HCT116 (cell line): Measurements from ENCODE around the gene DLG2. TPM values are rescaled to one million over a fixed set of nuclear protein-coding genes. Genes with fewer than 3 reads are reported as not detected.

ENCODE experiments used
- ATAC-seq: fragments of 200-7000 bp; cut with Tn5 transposase; 2 replicates; pipeline ENCODE4 v1.9.1; 2020; ENCODE audit warnings: mild to moderate bottlenecking, moderate library complexity
- BruUV-seq: library from RNA; stranded (reverse); fragments of 400-500 nt; replicated peaks from 2 replicates; lab custom pipeline; 2021; lab: Mats Ljungman, UMichigan
- CTCF ChIA-PET: fragments of 300-600 bp; sonication (Branson Sonifier 250); formaldehyde crosslinking; loops from one replicate; lab custom pipeline; 2021; ENCODE audit warnings: antibody characterized with exemption; lab: Charles Lee
- POLR2A ChIA-PET: fragments of 300-600, 350-600 bp; sonication (Branson Sonifier 250); formaldehyde crosslinking; loops from one replicate; lab custom pipeline; 2021; ENCODE audit warnings: antibody characterized with exemption; lab: Charles Lee
- RAD21 ChIA-PET, 2 experiments: fragments of 300-600 bp; sonication (Branson Sonifier 250); formaldehyde crosslinking; loops; one replicate each; lab custom pipeline; 2023; ENCODE audit warnings: low total read pairs in 2 of 2; ENCODE audit not compliant: uncharacterized antibody in 2 of 2, unreplicated experiment in 2 of 2, low non-redundant PET in 1 of 2; lab: Charles Lee
- DNase-seq: peaks from one replicate; pipeline ENCODE4 v3.0.0-alpha.2; 2010; ENCODE audit warnings: low read depth, low spot score
- H2AFZ ChIP-seq: fragments of 200-600 bp; shearing (Covaris generic), sonication (generic); 2 replicates; pipeline ENCODE4 v1.6.1; 2017; ENCODE audit warnings: low read depth, mixed run types, mixed read lengths, antibody characterized with exemption, low read length; ENCODE audit not compliant: poor library complexity, severe bottlenecking
- H3K27ac ChIP-seq: 2 replicates; pipeline ENCODE4 v1.5.1; 2012; ENCODE audit warnings: low read depth, low read length
- H3K27me3 ChIP-seq: fragments of 200-600 bp; sonication (generic); 2 replicates; pipeline ENCODE4 v1.6.1; 2016; ENCODE audit warnings: mixed run types, low read length, mixed read lengths; ENCODE audit not compliant: insufficient read depth
- H3K36me3 ChIP-seq, 2 experiments: fragments of 200-500 bp in 1 of 2; fragments of 200-600 bp in 1 of 2; sonication (Bioruptor generic) in 1 of 2; sonication (generic) in 1 of 2; 2 replicates each; pipeline versions ENCODE4 v1.5.1 to v1.6.1; 2014 to 2016; ENCODE audit warnings: low read length in 2 of 2, inconsistent platforms in 1 of 2, mixed read lengths in 1 of 2, mixed run types in 1 of 2; ENCODE audit not compliant: insufficient read depth in 2 of 2, control insufficient read depth in 1 of 2
- H3K4me1 ChIP-seq, 2 experiments: fragments of 200-600 bp in 1 of 2; sonication (generic) in 1 of 2; 2 replicates each; pipeline versions ENCODE4 v1.5.1 to v1.6.1; 2012 to 2017; ENCODE audit warnings: low read length in 2 of 2, inconsistent platforms in 1 of 2, mild to moderate bottlenecking in 1 of 2, mixed read lengths in 1 of 2, mixed run types in 1 of 2, moderate library complexity in 1 of 2; ENCODE audit not compliant: insufficient read depth in 2 of 2, control insufficient read depth in 1 of 2
- H3K4me2 ChIP-seq: fragments of 200-600 bp; sonication (generic); 2 replicates; pipeline ENCODE4 v1.6.1; 2017; ENCODE audit warnings: mixed run types, low read length, mixed read lengths
- H3K4me3 ChIP-seq, 2 experiments: fragments of 200-600 bp in 1 of 2; sonication (generic) in 1 of 2; replicated peaks in 1 of 2; 2 replicates each; pipeline ENCODE4 v1.5.1; 2011 to 2016; ENCODE audit warnings: low read length in 2 of 2, control low read depth in 1 of 2, low read depth in 1 of 2, mild to moderate bottlenecking in 1 of 2, mixed read lengths in 1 of 2, mixed run types in 1 of 2
- H3K79me2 ChIP-seq: fragments of 200-600 bp; sonication (generic); 2 replicates; pipeline ENCODE4 v1.6.1; 2017; ENCODE audit warnings: mild to moderate bottlenecking, mixed run types, low read length, moderate library complexity, mixed read lengths; ENCODE audit not compliant: insufficient read depth
- H3K9ac ChIP-seq: fragments of 200-600 bp; sonication (generic); 2 replicates; pipeline ENCODE4 v1.6.1; 2016; ENCODE audit warnings: low read length, mixed read lengths
- H3K9me2 ChIP-seq: fragments of 200-600 bp; sonication (generic), shearing (Covaris generic); 2 replicates; pipeline ENCODE4 v1.6.1; 2017; ENCODE audit warnings: mixed run types, mild to moderate bottlenecking, moderate library complexity; ENCODE audit not compliant: insufficient read depth
- H3K9me3 ChIP-seq, 2 experiments: fragments of 200-500 bp in 1 of 2; fragments of 200-600 bp in 1 of 2; sonication (Bioruptor generic) in 1 of 2; sonication (generic) in 1 of 2; 2 replicates each; pipeline ENCODE4 v1.6.1; 2014 to 2017; ENCODE audit warnings: low read length in 2 of 2, mixed read lengths in 2 of 2, inconsistent platforms in 1 of 2, low read depth in 1 of 2, mild to moderate bottlenecking in 1 of 2, mixed run types in 1 of 2, moderate library complexity in 1 of 2; ENCODE audit not compliant: control insufficient read depth in 1 of 2, insufficient read depth in 1 of 2
- H4K20me1 ChIP-seq: fragments of 200-600 bp; sonication (generic), shearing (Covaris generic); 2 replicates; pipeline ENCODE4 v1.6.1; 2017; ENCODE audit warnings: mixed run types, mild to moderate bottlenecking, moderate library complexity; ENCODE audit not compliant: insufficient read depth
- ATF3 ChIP-seq: IDR thresholded peaks from 2 replicates; pipeline ENCODE4 v1.6.1; 2012
- CBX3 ChIP-seq: IDR thresholded peaks from 2 replicates; pipeline ENCODE4 v1.6.1; 2012; ENCODE audit warnings: low read depth
- CEBPB ChIP-seq: IDR thresholded peaks from 2 replicates; pipeline ENCODE4 v1.6.1; 2012; ENCODE audit warnings: low read depth
- EGR1 ChIP-seq: IDR thresholded peaks from 2 replicates; pipeline ENCODE4 v1.6.1; 2012; ENCODE audit warnings: low read depth
- ELF1 ChIP-seq: IDR thresholded peaks from 2 replicates; pipeline ENCODE4 v1.6.1; 2012; ENCODE audit warnings: low read depth, borderline replicate concordance
- EZH2phosphoT487 ChIP-seq: fragments of 200-600 bp; IDR thresholded peaks from 2 replicates; pipeline ENCODE4 v1.6.1; 2018; ENCODE audit warnings: antibody characterized with exemption, borderline replicate concordance
- POLR2A ChIP-seq: IDR thresholded peaks from 2 replicates; pipeline ENCODE4 v1.7.0; 2011; ENCODE audit warnings: borderline replicate concordance; ENCODE audit not compliant: insufficient read depth, insufficient read length; ENCODE audit errors: extremely low read depth
- POLR2AphosphoS5 ChIP-seq: IDR thresholded peaks from 2 replicates; pipeline ENCODE4 v1.6.1; 2011; ENCODE audit warnings: mild to moderate bottlenecking, low read depth, low read length, moderate library complexity
- RAD21 ChIP-seq: IDR thresholded peaks from 2 replicates; pipeline ENCODE4 v1.6.1; 2012; ENCODE audit warnings: low read depth, mild to moderate bottlenecking
- TCF7L2 ChIP-seq: IDR thresholded peaks from 2 replicates; pipeline ENCODE4 v1.7.0; 2011; ENCODE audit warnings: borderline replicate concordance, inconsistent platforms; ENCODE audit not compliant: insufficient read depth, insufficient read length; ENCODE audit errors: extremely low read depth
- ZFX ChIP-seq: fragments of 450-650 bp; IDR thresholded peaks from 2 replicates; pipeline ENCODE4 v1.6.1; 2017
- ZNF274 ChIP-seq: fragments of 200-500 bp; sonication (Bioruptor generic); IDR thresholded peaks from 2 replicates; pipeline ENCODE4 v1.6.1; 2014; ENCODE audit warnings: mild to moderate bottlenecking, low read depth, low read length, inconsistent platforms
- intact Hi-C: fragments of 100-400 bp; cut with micrococcal nuclease; formaldehyde crosslinking; loops from 2 replicates; pipeline ENCODE4 v1.10.0; 2022
- total RNA-seq: library from RNA; stranded (reverse); gene quantifications from one replicate; pipeline ENCODE4 v1.2.1, GENCODE V29; 2021; ENCODE audit not compliant: unreplicated experiment
- TF ChIP-seq, protein P1 (sequence below): IDR thresholded peaks from 2 replicates; pipeline ENCODE4 v1.6.1; 2012

Gene DLG2
- total RNA-seq, 1 experiment from 2014 or later: 2.4 TPM

DNA sequence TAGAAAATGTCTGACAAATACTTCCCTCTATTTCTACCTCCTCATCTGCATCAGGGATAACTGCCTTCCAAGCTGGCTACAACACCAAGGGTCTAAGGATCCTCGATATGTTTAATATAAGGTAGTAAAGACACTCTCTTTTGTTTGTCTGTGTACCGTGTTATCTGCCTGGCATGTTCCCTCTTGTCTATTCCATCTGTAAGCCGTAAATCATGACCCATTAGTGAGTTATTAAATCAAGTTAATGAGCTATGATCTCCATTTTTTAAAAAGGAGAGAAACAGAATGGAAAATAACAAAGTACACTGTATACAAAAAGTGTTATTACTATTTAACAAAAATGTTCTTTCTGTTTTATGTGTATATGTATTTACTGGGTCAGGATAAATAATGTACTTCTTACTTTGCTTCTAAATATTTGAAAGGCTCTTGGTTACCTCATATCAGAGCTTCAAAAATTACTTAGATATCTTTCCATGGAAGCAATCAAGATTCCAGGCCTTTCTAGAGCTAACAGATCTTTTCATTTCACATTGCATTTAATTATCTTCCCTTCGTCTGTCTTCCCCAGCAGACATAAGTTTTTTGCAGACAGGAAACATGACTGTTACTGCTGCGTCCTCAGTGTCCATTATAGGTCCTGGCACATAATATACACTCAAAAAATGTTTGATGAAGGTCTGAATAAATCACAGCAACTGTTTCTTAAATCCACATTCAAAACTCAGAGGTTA is 1998.4 kb downstream of the DLG2 start:
- no peak overlapping the region for H3K9ac ChIP-seq
- no TSS peak for BruUV-seq
- peaks cover 49% of the 10 kb centered on the region for H3K27me3 ChIP-seq
- H3K4me2 ChIP-seq: no peak overlapping the region
- H3K27ac ChIP-seq: no peak overlapping the region
- no peaks in the 10 kb centered on the region for H3K4me1 ChIP-seq
- H4K20me1 ChIP-seq: no peaks in the 10 kb centered on the region
- RAD21 ChIA-PET: no interaction called here
- no peak overlapping the region for H2AFZ ChIP-seq
- no peaks in the 10 kb centered on the region for H3K79me2 ChIP-seq
- POLR2A ChIA-PET: no interaction called here
- ATAC-seq: no peak
- no peaks in the 10 kb centered on the region for H3K9me2 ChIP-seq
- no peak for TF ChIP-seq POLR2A
- TF ChIP-seq EGR1: no peak
- TF ChIP-seq, protein P1, sequence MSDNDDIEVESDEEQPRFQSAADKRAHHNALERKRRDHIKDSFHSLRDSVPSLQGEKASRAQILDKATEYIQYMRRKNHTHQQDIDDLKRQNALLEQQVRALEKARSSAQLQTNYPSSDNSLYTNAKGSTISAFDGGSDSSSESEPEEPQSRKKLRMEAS: no peak
- no peak for TF ChIP-seq ATF3
- TF ChIP-seq ZFX: no peak
- TF ChIP-seq CBX3: no peak
- no peak for TF ChIP-seq POLR2AphosphoS5
- no peak for TF ChIP-seq ZNF274
- no peak for TF ChIP-seq RAD21
- no peak for TF ChIP-seq EZH2phosphoT487
- no peak for TF ChIP-seq CEBPB
- no peak for TF ChIP-seq ELF1
- TF ChIP-seq TCF7L2: no peak
- CTCF ChIA-PET: no interaction called here
- DNase-seq: no peak
- H3K9me3 ChIP-seq: no peaks in the 10 kb centered on the region
- no peak overlapping the region for H3K4me3 ChIP-seq
- no peaks in the 10 kb centered on the region for H3K36me3 ChIP-seq
- intact Hi-C loops: no loop called here
